ENCODE results near the gene KLHL36. TPM values are rescaled to one million over a fixed set of nuclear protein-coding genes. Genes with fewer than 3 reads are reported as not detected.

The KLHL36 gene
- total RNA-seq, 2 donors from 2014 or later: 49.7 to 62.7 TPM

- Histone ChIP-seq H3K27me3 (no peaks in the 10 kb centered on the region), H3K27ac (no peak overlapping the region), H3K9ac (ENCODE audit: low read depth in 2 of 2, low read length in 2 of 2) (no peak overlapping the region), H3K36me3 (no peaks in the 10 kb centered on the region), H3K4me3 (no peak overlapping the region), H3K4me1 (peaks cover 8% of the 10 kb centered on the region), H3K9me3 (no peaks in the 10 kb centered on the region)
- TF ChIP-seq, protein P1, sequence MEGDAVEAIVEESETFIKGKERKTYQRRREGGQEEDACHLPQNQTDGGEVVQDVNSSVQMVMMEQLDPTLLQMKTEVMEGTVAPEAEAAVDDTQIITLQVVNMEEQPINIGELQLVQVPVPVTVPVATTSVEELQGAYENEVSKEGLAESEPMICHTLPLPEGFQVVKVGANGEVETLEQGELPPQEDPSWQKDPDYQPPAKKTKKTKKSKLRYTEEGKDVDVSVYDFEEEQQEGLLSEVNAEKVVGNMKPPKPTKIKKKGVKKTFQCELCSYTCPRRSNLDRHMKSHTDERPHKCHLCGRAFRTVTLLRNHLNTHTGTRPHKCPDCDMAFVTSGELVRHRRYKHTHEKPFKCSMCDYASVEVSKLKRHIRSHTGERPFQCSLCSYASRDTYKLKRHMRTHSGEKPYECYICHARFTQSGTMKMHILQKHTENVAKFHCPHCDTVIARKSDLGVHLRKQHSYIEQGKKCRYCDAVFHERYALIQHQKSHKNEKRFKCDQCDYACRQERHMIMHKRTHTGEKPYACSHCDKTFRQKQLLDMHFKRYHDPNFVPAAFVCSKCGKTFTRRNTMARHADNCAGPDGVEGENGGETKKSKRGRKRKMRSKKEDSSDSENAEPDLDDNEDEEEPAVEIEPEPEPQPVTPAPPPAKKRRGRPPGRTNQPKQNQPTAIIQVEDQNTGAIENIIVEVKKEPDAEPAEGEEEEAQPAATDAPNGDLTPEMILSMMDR (IDR thresholded peaks at IDR 0.05): no peak
- DNase-seq: no peak
- intact Hi-C loops (cut with DNase I): no loop called here
These were observed 34.8 kb upstream of the KLHL36 start for GRCh38 chr16:84613408-84614072.

GRCh38 chr16:84614073-84614459 lies 34.2 kb upstream of the KLHL36 start:
- no peak for DNase-seq
- Histone ChIP-seq H3K36me3 (no peaks in the 10 kb centered on the region), H3K27ac (no peak overlapping the region), H3K4me1 (peaks cover 8% of the 10 kb centered on the region), H3K27me3 (no peaks in the 10 kb centered on the region), H3K4me3 (no peak overlapping the region), H3K9ac (ENCODE audit: low read depth in 2 of 2, low read length in 2 of 2) (no peak overlapping the region), H3K9me3 (no peaks in the 10 kb centered on the region)
- TF ChIP-seq, protein P1 (IDR thresholded peaks at IDR 0.05): no peak
- intact Hi-C loops (cut with DNase I): no loop called here

DNA sequence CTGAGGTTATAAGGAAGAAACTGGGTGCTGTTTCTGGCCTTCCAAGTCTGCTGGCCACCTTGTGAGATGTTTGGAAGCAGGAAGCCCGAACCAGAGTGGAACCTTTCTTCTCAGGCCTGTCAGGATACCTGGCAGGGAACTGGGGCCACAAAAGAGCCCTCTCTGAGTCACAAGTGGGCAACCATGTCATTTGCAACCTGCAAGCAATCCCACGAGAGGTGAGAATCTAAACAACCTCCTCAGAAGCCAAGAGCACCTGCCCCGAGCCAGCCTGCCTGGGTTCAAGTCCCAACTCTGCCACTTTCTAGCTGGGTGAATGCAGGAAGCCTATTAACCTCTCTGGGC lies 33.7 kb upstream of the KLHL36 start:
- Histone ChIP-seq H3K27ac (no peak overlapping the region), H3K4me1 (peaks cover 8% of the 10 kb centered on the region), H3K9ac (ENCODE audit: low read depth in 2 of 2, low read length in 2 of 2) (peak overlapping the region in 1 of 2 donors; percentile 21), H3K9me3 (no peaks in the 10 kb centered on the region), H3K36me3 (no peaks in the 10 kb centered on the region), H3K27me3 (no peaks in the 10 kb centered on the region), H3K4me3 (no peak overlapping the region)
- TF ChIP-seq, protein P1 (IDR thresholded peaks at IDR 0.05): no peak
- intact Hi-C loops (cut with DNase I): no loop called here
- no peak for DNase-seq

GRCh38 chr16:84614968-84615813 lies 33.1 kb upstream of the KLHL36 start:
- Histone ChIP-seq H3K9me3 (no peaks in the 10 kb centered on the region), H3K4me1 (peaks cover 8% of the 10 kb centered on the region), H3K27ac (no peak overlapping the region), H3K4me3 (peak overlapping the region; percentile 84), H3K36me3 (no peaks in the 10 kb centered on the region), H3K9ac (ENCODE audit: low read depth in 2 of 2, low read length in 2 of 2) (peak overlapping the region in 1 of 2 donors; percentile 21), H3K27me3 (no peaks in the 10 kb centered on the region)
- intact Hi-C loops (cut with DNase I): no loop called here
- TF ChIP-seq, protein P1 (IDR thresholded peaks at IDR 0.05): no peak
- no peak for DNase-seq

GRCh38 chr16:84616515-84616914 lies 31.8 kb upstream of the KLHL36 start:
- Histone ChIP-seq H3K4me1 (peaks cover 8% of the 10 kb centered on the region), H3K9ac (ENCODE audit: low read depth in 2 of 2, low read length in 2 of 2) (peak overlapping the region in 1 of 2 donors; percentile 81), H3K36me3 (no peaks in the 10 kb centered on the region), H3K4me3 (peak overlapping the region; percentile 84), H3K27me3 (no peaks in the 10 kb centered on the region), H3K27ac (no peak overlapping the region), H3K9me3 (no peaks in the 10 kb centered on the region)
- intact Hi-C loops (cut with DNase I): no loop called here
- TF ChIP-seq, protein P1 (IDR thresholded peaks at IDR 0.05): no peak
- DNase-seq: peak; percentile 47

All from colonic mucosa (tissue), 4 donors.